Measurements from ENCODE around the gene DENND1A.
"Not testable (repeated sequence)": the region's sequence is repeated elsewhere in the genome, so short reads cannot be mapped to it uniquely, and the experiment has no call there.

Gene DENND1A

GRCh38 chr9:123945532-123945931 is 15.6 kb upstream of the DENND1A start:
- no peaks in the 10 kb centered on the region for H3K4me1 ChIP-seq
- intact Hi-C loops (cut with DNase I; ENCODE audit: low total_unique reads) = no loop called here
- H3K36me3 ChIP-seq = no peaks in the 10 kb centered on the region
- peaks cover 0 to 10% of the 10 kb centered on the region in 2 donors for H3K27me3 ChIP-seq
- H3K4me3 ChIP-seq = no peak overlapping the region
- no peak for DNase-seq
- no peaks in the 10 kb centered on the region for H3K9me3 ChIP-seq
- no peak overlapping the region for H3K27ac ChIP-seq
- no peak for TF ChIP-seq CTCF (IDR thresholded peaks at IDR 0.05)

- H3K9me3 ChIP-seq; DNase-seq; intact Hi-C loops (cut with DNase I; ENCODE audit: low total_unique reads); H3K4me1 ChIP-seq; H3K27ac ChIP-seq; H3K4me3 ChIP-seq; H3K36me3 ChIP-seq: not testable (repeated sequence)
- peaks cover 0 to 12% of the 10 kb centered on the region in 2 donors for H3K27me3 ChIP-seq
These were observed 14.5 kb upstream of the DENND1A start for GRCh38 chr9:123944464-123944863.

GRCh38 chr9:123943671-123944070 is 13.7 kb upstream of the DENND1A start:
- intact Hi-C loops (cut with DNase I; ENCODE audit: low total_unique reads) = no loop called here
- DNase-seq = no peak
- Histone ChIP-seq H3K27me3 (peaks cover 0 to 20% of the 10 kb centered on the region in 2 donors), H3K27ac (no peak overlapping the region), H3K4me3 (no peak overlapping the region), H3K4me1 (no peaks in the 10 kb centered on the region), H3K9me3 (no peaks in the 10 kb centered on the region), H3K36me3 (no peaks in the 10 kb centered on the region)
- no peak for TF ChIP-seq CTCF (IDR thresholded peaks at IDR 0.05)

GRCh38 chr9:123942542-123942941 is 12.6 kb upstream of the DENND1A start:
- no peak overlapping the region for H3K4me3 ChIP-seq
- peak in 1 of 2 donors; percentile 27 for DNase-seq
- intact Hi-C loops (cut with DNase I; ENCODE audit: low total_unique reads) = no loop called here
- peaks cover 0 to 29% of the 10 kb centered on the region in 2 donors for H3K27me3 ChIP-seq
- H3K4me1 ChIP-seq = no peaks in the 10 kb centered on the region
- no peaks in the 10 kb centered on the region for H3K9me3 ChIP-seq
- no peak for TF ChIP-seq CTCF (IDR thresholded peaks at IDR 0.05)
- H3K36me3 ChIP-seq = no peaks in the 10 kb centered on the region
- no peak overlapping the region for H3K27ac ChIP-seq

GRCh38 chr9:123941524-123942070 is 11.7 kb upstream of the DENND1A start:
- no peak for TF ChIP-seq CTCF (IDR thresholded peaks at IDR 0.05)
- H3K27me3 ChIP-seq = peaks cover 0 to 29% of the 10 kb centered on the region in 2 donors
- intact Hi-C loops (cut with DNase I; ENCODE audit: low total_unique reads) = no loop called here
- no peaks in the 10 kb centered on the region for H3K36me3 ChIP-seq
- DNase-seq = no peak
- H3K4me1 ChIP-seq = no peaks in the 10 kb centered on the region
- no peak overlapping the region for H3K27ac ChIP-seq
- H3K4me3 ChIP-seq = no peak overlapping the region
- no peaks in the 10 kb centered on the region for H3K9me3 ChIP-seq

GRCh38 chr9:123940721-123941523 is 11.0 kb upstream of the DENND1A start:
- H3K4me1 ChIP-seq = no peaks in the 10 kb centered on the region
- H3K36me3 ChIP-seq = no peaks in the 10 kb centered on the region
- peaks cover 0 to 29% of the 10 kb centered on the region in 2 donors for H3K27me3 ChIP-seq
- H3K9me3 ChIP-seq = no peaks in the 10 kb centered on the region
- H3K27ac ChIP-seq = no peak overlapping the region
- intact Hi-C loops (cut with DNase I; ENCODE audit: low total_unique reads) = no loop called here
- DNase-seq = no peak
- no peak for TF ChIP-seq CTCF (IDR thresholded peaks at IDR 0.05)
- H3K4me3 ChIP-seq = no peak overlapping the region

Data from tibial artery (tissue), 4 donors.